KOPT-K1 (cell line): ENCODE measurements around the gene ARMCX4.

Experiments
- H3K27ac ChIP-seq: fragments of 200-600 bp; sonication (generic); 2 replicates; pipeline ENCODE4 v1.5.1; 2016; ENCODE audit warnings: antibody characterized with exemption, mild to moderate bottlenecking, low read depth, low read length; ENCODE audit not compliant: poor library complexity, severe bottlenecking
- H3K36me3 ChIP-seq: fragments of 200-600 bp; sonication (generic); 2 replicates; pipeline ENCODE4 v1.5.1; 2017; ENCODE audit warnings: antibody characterized with exemption, mild to moderate bottlenecking, low read length, moderate library complexity; ENCODE audit not compliant: insufficient read depth
- H3K9me3 ChIP-seq: fragments of 200-600 bp; sonication (generic); 2 replicates; pipeline ENCODE4 v1.5.1; 2017; ENCODE audit warnings: antibody characterized with exemption, low read length, mild to moderate bottlenecking; ENCODE audit not compliant: insufficient read depth, poor library complexity, severe bottlenecking

ARMCX4 gene

DNA sequence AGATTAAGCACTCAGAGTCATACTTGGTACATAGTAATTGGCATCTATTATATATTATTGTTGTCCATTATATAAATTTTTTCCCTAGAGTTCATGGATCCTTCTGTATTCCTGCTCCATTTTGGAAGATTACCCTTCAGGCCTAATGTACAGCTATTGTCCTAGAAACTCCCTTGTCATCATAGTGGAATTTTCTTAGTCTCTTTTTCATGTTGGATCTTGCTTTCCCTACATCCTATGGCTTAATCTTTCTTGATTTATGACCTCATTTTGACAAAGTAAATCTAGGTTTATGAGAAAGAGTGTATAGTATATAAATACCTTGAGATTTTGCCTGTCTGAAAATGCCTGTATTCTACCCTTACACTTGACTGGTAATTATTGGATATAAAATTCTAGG is 22.1 kb downstream of the ARMCX4 start:
- Histone ChIP-seq H3K36me3 (no peaks in the 10 kb centered on the region), H3K9me3 (no peaks in the 10 kb centered on the region), H3K27ac (no peak overlapping the region)

DNA sequence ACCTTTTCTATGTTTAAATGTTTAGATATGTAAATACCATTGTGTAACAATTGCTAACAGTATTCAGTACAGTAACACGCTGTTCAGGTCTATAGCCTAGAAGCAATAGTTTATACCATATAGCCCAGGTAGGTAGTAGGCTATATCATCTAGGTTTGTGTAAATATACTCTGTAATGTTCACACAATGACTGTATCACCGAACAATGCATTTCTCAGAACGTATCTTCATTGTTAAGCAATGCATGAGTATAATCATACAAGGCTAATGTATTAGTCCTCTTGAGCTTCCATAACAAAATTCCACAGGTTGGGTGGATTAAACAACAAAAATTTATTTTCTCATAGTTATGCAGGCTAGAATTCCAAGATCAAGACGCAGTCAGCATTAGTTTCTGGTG is 22.7 kb downstream of the ARMCX4 start:
- Histone ChIP-seq H3K9me3 (no peaks in the 10 kb centered on the region), H3K27ac (no peak overlapping the region), H3K36me3 (no peaks in the 10 kb centered on the region)

DNA sequence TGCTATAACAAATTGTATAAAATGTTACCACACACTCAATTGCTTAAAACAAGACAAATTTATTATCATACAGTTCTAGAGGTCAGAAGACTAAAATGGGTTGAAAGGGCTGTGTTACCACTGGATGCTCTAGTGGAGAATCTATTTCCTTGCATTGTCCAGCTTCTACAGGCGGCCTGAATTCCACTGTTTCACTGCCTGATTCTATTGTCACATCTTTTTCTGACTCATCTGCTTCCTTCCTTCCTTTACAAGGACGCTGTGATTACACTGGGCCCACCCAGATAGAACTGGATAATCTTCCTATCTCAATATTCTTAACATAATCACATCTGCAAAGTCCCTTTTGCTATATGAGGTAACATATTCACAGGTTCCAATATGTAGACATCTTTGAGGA is 45.7 kb downstream of the ARMCX4 start:
- H3K36me3 ChIP-seq = no peaks in the 10 kb centered on the region
- no peak overlapping the region for H3K27ac ChIP-seq

More for the DNA sequence above, 45.7 kb downstream of the ARMCX4 start:
- H3K9me3 ChIP-seq = no peaks in the 10 kb centered on the region
